HL-60 (cell line): ENCODE results near the gene ALS2CL.

Experiments
- DNase-seq, 2 experiments: peaks; one replicate each; pipeline ENCODE4 v3.0.0-alpha.2; 2010 to 2020; ENCODE audit warnings: low read depth in 1 of 2, low spot score in 1 of 2
- H3K27ac ChIP-seq: fragments of 250-450 bp; sonication (Bioruptor Pico); replicated peaks from 2 replicates; pipeline ENCODE4 v1.5.1; 2020; ENCODE audit warnings: mild to moderate bottlenecking, moderate library complexity
- H3K27me3 ChIP-seq: fragments of 250-450 bp; sonication (Bioruptor Pico); 2 replicates; pipeline ENCODE4 v1.5.1; 2021; ENCODE audit warnings: mild to moderate bottlenecking, moderate library complexity; ENCODE audit not compliant: insufficient read depth, poor library complexity, severe bottlenecking
- H3K4me3 ChIP-seq: replicated peaks from 2 replicates; pipeline ENCODE4 v1.5.1; 2011; ENCODE audit warnings: mild to moderate bottlenecking, control low read depth, low read length; ENCODE audit not compliant: insufficient read depth
- CTCF ChIP-seq: IDR thresholded peaks from one replicate; pipeline ENCODE4 v1.5.1; 2011; ENCODE audit warnings: low read length, control low read depth, inconsistent platforms; ENCODE audit not compliant: insufficient read depth
- GABPA ChIP-seq: IDR thresholded peaks from 2 replicates; pipeline ENCODE4 v1.6.1; 2012; ENCODE audit warnings: low read depth
- POLR2AphosphoS5 ChIP-seq: IDR thresholded peaks from 2 replicates; pipeline ENCODE4 v1.6.1; 2012; ENCODE audit warnings: low read depth
- REST ChIP-seq: IDR thresholded peaks from 2 replicates; pipeline ENCODE4 v1.6.1; 2012; ENCODE audit warnings: low read depth; ENCODE audit not compliant: insufficient replicate concordance
- SPI1 ChIP-seq: IDR thresholded peaks from 2 replicates; pipeline ENCODE4 v1.6.1; 2012; ENCODE audit warnings: low read depth, mild to moderate bottlenecking, borderline replicate concordance

ALS2CL gene

GRCh38 chr3:46695177-46695961, 1.9 kb upstream of the ALS2CL start:
- peak overlapping the region; percentile 48 for H3K27ac ChIP-seq
- no peak overlapping the region for H3K4me3 ChIP-seq
- DNase-seq: peak; percentile 89 to 90
- peaks cover 3% of the 10 kb centered on the region for H3K27me3 ChIP-seq
- TF ChIP-seq REST (no peak), SPI1 (peak; percentile 80; the same call in 1 of the 2 replicates), GABPA (peak; percentile 79), POLR2AphosphoS5 (peak; percentile 87)

- Histone ChIP-seq H3K27ac (no peak overlapping the region), H3K4me3 (no peak overlapping the region), H3K27me3 (peaks cover 3% of the 10 kb centered on the region)
- TF ChIP-seq CTCF (no peak), SPI1 (no peak), POLR2AphosphoS5 (no peak), GABPA (no peak), REST (no peak)
- DNase-seq: no peak
These were observed 1.0 kb upstream of the ALS2CL start for GRCh38 chr3:46694520-46694919.

GRCh38 chr3:46693892-46694226, 380 bp upstream of the ALS2CL start:
- Histone ChIP-seq H3K4me3 (no peak overlapping the region), H3K27me3 (peaks cover 3% of the 10 kb centered on the region), H3K27ac (no peak overlapping the region)
- no peak for TF ChIP-seq REST
- no peak for TF ChIP-seq SPI1
- no peak for TF ChIP-seq POLR2AphosphoS5
- no peak for TF ChIP-seq CTCF
- TF ChIP-seq GABPA: no peak
- no peak for DNase-seq
